ENCODE results near the gene ATP7A. TPM values are rescaled to one million over a fixed set of nuclear protein-coding genes. Genes with fewer than 3 reads are reported as not detected.

Gene ATP7A
- total and polyA plus RNA-seq, 9 of the 15 experiments (the other 6 are each of a cell fraction or from before 2014, with no cell fraction given), result 7.8 to 22.7 (median 11.6) TPM

GRCh38 chrX:77910108-77910840 lies at the start of gene ATP7A (continued):
- TF ChIP-seq PHF8 (IDR thresholded peaks at IDR 0.05; ENCODE audit: borderline replicate concordance, low read length), result peak; percentile 44; the same call in 1 of the 2 replicates
- 0 out of 2 replicates have a peak, but pooled peaks have one; percentile 21 for TF ChIP-seq CREB1 (IDR thresholded peaks at IDR 0.05)
- no peak for TF ChIP-seq CREB1 (CRISPR knock-in tag; IDR thresholded peaks at IDR 0.05)
- TF ChIP-seq SUPT5H (IDR thresholded peaks at IDR 0.05), result no peak
- TF ChIP-seq KHSRP (IDR thresholded peaks at IDR 0.05), result no peak
- no peak for TF ChIP-seq CBX2 (IDR thresholded peaks at IDR 0.05; ENCODE audit: insufficient read depth, low read length, poor library complexity, severe bottlenecking)
- TF ChIP-seq POLR2G (IDR thresholded peaks at IDR 0.05; ENCODE audit: low read depth, low read length), result peak; percentile 57; the same call in 1 of the 2 replicates
- TF ChIP-seq TBL1XR1 (IDR thresholded peaks at IDR 0.05; ENCODE audit: low read length in 2 of 2), result peak; percentile 61 to 64; a peak in 2 of 4 replicates
- no peak for TF ChIP-seq HDGF (IDR thresholded peaks at IDR 0.05)
- 0 out of 2 replicates have a peak, but pooled peaks have one; percentile 30 for TF ChIP-seq FOXJ2 (tag; IDR thresholded peaks at IDR 0.05)
- TF ChIP-seq ZNF354B (CRISPR knock-in tag; IDR thresholded peaks at IDR 0.05), result no peak
- TF ChIP-seq, protein P1, sequence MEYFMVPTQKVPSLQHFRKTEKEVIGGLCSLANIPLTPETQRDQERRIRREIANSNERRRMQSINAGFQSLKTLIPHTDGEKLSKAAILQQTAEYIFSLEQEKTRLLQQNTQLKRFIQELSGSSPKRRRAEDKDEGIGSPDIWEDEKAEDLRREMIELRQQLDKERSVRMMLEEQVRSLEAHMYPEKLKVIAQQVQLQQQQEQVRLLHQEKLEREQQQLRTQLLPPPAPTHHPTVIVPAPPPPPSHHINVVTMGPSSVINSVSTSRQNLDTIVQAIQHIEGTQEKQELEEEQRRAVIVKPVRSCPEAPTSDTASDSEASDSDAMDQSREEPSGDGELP (CRISPR knock-in tag; IDR thresholded peaks at IDR 0.05; ENCODE audit: borderline replicate concordance), result peak; percentile 58; the same call in 1 of the 2 replicates
- no peak for TF ChIP-seq ZNF124 (CRISPR knock-in tag; IDR thresholded peaks at IDR 0.05)
- TF ChIP-seq BRD9 (IDR thresholded peaks at IDR 0.05; ENCODE audit: low read depth, partially characterized antibody), result no peak
- TF ChIP-seq ZNF140 (CRISPR knock-in tag; IDR thresholded peaks at IDR 0.05), result no peak
- TF ChIP-seq JUNB (CRISPR knock-in tag; conservative IDR thresholded peaks at IDR 0.05), result no peak
- TF ChIP-seq MITF (IDR thresholded peaks at IDR 0.05), result peak; percentile 87
- no peak for TF ChIP-seq ZNF23 (CRISPR knock-in tag; IDR thresholded peaks at IDR 0.05)
- TF ChIP-seq ZC3H4 (CRISPR knock-in tag; IDR thresholded peaks at IDR 0.05; ENCODE audit: borderline replicate concordance), result no peak
- TF ChIP-seq ETV5 (CRISPR knock-in tag; IDR thresholded peaks at IDR 0.05; ENCODE audit: low read depth), result peak; percentile 92
- TF ChIP-seq, protein P2, sequence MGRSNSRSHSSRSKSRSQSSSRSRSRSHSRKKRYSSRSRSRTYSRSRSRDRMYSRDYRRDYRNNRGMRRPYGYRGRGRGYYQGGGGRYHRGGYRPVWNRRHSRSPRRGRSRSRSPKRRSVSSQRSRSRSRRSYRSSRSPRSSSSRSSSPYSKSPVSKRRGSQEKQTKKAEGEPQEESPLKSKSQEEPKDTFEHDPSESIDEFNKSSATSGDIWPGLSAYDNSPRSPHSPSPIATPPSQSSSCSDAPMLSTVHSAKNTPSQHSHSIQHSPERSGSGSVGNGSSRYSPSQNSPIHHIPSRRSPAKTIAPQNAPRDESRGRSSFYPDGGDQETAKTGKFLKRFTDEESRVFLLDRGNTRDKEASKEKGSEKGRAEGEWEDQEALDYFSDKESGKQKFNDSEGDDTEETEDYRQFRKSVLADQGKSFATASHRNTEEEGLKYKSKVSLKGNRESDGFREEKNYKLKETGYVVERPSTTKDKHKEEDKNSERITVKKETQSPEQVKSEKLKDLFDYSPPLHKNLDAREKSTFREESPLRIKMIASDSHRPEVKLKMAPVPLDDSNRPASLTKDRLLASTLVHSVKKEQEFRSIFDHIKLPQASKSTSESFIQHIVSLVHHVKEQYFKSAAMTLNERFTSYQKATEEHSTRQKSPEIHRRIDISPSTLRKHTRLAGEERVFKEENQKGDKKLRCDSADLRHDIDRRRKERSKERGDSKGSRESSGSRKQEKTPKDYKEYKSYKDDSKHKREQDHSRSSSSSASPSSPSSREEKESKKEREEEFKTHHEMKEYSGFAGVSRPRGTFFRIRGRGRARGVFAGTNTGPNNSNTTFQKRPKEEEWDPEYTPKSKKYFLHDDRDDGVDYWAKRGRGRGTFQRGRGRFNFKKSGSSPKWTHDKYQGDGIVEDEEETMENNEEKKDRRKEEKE (IDR thresholded peaks at IDR 0.05; ENCODE audit: borderline replicate concordance in 1 of 2, control insufficient read depth in 1 of 2, low read depth in 2 of 2, low read length in 1 of 2), result no peak
- TF ChIP-seq KDM4B (IDR thresholded peaks at IDR 0.05; ENCODE audit: borderline replicate concordance in 2 of 2, low read depth in 1 of 2), result peak in 1 of 2 experiments; percentile 80; a peak in 1 of 4 replicates
- peak; percentile 30; the same call in 1 of the 2 replicates for TF ChIP-seq SOX6 (IDR thresholded peaks at IDR 0.05)
- no peak for TF ChIP-seq SMARCB1 (IDR thresholded peaks at IDR 0.05; ENCODE audit: insufficient read length, low read depth)

All from K562 (cell line).